Measurements from ENCODE around the gene HSP90AA1. TPM values are rescaled to one million over a fixed set of nuclear protein-coding genes. Genes with fewer than 3 reads are reported as not detected.
"Not testable (repeated sequence)": the region's sequence is repeated elsewhere in the genome, so short reads cannot be mapped to it uniquely, and the experiment has no call there.

Gene HSP90AA1
- total RNA-seq, 1 experiment from 2014 or later = 90.5 TPM

DNA sequence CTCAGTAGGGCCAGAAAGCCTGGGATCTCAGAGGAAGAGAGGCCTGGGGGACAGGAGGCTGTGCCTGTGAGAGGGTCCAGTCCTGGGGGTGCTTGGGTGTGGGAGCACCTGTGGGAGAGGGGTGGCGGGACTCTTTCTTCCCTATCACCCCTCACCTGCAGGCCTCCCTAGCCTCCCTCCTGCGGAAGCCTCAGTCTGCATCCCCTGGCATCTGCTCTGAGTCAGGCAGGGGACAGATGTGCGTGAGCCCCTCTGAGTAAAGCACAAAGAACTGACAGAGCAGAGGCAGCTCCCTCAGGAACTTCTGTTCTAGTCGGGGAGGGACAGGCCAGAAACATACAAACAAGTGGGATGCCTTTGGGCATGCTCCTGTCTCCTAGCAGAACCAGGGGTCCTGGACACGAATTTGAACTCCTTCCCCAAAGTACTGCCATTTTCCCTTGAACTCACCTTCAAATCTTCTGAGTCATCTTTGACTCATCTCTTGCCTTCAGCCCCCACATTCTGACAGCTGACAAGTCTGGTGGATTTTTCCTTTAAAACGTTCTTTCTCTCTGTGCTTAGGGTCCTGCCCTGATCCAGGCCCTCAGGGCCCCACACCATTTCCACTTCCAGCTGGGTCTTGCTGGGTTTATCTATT lies 8.5 kb upstream of the HSP90AA1 start:
- no peak for DNase-seq (ENCODE audit: low spot score)

GRCh38 chr14:102094101-102094500 lies 7.3 kb upstream of the HSP90AA1 start:
- no peak for DNase-seq (ENCODE audit: low spot score)

DNA sequence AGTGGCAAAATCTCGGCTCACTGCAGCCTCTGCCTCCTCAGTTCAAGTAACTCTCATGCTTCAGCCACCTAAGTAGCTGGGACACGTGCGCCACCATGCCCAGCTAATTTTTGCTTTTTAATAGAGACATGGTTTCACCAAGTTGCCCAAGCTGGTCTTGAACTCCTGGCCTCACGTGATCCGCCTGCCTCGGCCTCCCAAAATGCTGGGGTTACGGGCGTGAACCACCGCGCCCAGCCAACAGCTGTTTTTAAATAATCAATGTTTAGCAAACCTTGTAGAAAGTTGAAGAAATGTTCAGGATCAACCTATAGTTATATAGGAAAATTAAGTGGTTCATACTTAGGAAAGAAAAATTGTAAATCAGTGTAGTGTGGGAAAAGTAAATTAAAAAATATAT lies 6.0 kb upstream of the HSP90AA1 start:
- no peak for DNase-seq (ENCODE audit: low spot score)

DNA sequence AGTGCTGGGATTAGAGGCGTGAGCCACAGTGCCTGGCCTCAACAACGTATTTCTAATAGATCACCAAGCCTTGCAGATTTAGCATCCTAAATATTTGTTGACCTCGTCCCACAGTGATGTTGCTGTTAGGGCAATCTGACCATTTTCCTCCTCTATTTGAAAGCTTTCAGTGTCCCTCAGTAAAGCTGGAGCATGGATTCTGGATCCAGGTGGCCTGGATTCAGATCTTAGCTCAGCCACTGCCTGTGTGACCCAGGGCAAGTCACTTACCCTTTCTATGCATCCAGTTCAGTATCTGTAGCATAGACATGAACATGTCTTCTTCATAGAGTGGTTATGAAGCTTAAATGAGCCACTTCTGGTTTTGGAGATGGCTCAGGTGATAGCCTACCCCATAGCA lies 3.9 kb upstream of the HSP90AA1 start:
- DNase-seq (ENCODE audit: low spot score) = no peak

DNA sequence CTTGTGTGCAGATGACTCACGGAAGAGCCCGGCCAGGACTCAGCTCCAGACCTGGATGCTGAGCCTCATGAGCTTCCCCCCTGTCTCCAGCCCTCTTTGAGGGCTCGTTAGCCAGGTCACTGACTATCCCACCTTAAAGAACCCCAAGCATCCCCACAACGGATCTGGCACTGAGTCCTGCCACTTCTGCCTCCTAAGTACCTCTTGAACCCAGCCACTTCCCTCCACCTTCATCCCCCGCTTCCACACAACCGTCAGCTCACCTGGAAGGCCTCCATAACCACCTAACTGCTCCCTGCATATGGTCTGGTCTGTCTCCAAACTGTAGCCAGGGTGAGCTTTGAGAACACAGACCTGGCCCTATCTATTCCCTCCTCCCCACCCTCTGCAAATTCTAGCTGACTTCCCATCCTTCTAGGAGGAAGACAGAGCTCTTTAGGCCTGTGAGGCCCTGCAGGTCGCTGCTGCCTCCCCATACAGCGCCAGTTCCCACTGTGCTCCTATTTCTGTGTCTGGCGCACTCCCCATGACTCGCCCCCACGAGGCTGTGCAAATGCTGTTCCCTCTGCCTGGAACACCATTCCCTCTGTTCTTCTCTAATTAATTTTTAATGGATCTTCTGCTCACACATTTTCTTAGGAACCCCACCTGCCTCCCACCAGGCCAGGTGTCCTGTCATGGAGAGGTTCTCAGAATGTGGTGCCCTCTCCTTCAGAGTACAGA lies 2.9 kb upstream of the HSP90AA1 start:
- no peak for DNase-seq (ENCODE audit: low spot score)

- DNase-seq (ENCODE audit: low spot score) = peak; percentile 45
These were observed 1.4 kb upstream of the HSP90AA1 start for GRCh38 chr14:102088012-102088792.

DNA sequence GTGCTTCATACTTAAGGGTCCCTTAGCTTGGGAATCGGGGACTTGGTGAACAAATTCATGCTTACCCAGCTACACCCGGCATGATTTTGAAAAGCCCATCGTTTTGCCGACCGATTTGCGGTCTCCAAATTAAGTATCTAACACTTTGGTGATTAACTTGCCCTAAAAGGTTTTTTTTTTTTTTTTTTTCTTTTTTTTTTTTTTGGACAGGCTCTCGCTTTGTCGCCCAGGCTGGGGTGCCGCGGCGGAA lies 843 bp upstream of the HSP90AA1 start:
- no peak for DNase-seq (ENCODE audit: low spot score)

DNA sequence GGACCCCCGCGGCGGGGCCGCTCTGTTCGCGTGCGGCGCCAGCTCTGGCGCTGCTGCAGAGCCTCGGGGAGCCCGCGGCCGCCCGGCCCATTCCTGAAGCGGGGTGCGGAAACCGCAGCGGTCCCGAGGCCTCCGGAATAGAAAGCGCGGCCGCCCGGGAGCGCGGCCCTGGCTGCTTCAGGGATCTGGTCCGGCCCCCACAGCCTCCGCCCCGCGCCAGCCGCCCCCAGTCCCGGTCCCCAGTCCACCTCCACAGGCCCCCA lies 204 bp downstream of the HSP90AA1 start:
- no peak for DNase-seq (ENCODE audit: low spot score)

- DNase-seq (ENCODE audit: low spot score) = peak; percentile 33
These were observed 716 bp downstream of the HSP90AA1 start for GRCh38 chr14:102085948-102086708.

GRCh38 chr14:102085488-102085887 lies 1.4 kb downstream of the HSP90AA1 start:
- DNase-seq (ENCODE audit: low spot score) = no peak

- no peak for DNase-seq (ENCODE audit: low spot score)
These were observed 1.9 kb downstream of the HSP90AA1 start for GRCh38 chr14:102084931-102085330.

- DNase-seq (ENCODE audit: low spot score) = not testable (repeated sequence)
These were observed 2.3 kb downstream of the HSP90AA1 start for GRCh38 chr14:102084522-102084921.

DNA sequence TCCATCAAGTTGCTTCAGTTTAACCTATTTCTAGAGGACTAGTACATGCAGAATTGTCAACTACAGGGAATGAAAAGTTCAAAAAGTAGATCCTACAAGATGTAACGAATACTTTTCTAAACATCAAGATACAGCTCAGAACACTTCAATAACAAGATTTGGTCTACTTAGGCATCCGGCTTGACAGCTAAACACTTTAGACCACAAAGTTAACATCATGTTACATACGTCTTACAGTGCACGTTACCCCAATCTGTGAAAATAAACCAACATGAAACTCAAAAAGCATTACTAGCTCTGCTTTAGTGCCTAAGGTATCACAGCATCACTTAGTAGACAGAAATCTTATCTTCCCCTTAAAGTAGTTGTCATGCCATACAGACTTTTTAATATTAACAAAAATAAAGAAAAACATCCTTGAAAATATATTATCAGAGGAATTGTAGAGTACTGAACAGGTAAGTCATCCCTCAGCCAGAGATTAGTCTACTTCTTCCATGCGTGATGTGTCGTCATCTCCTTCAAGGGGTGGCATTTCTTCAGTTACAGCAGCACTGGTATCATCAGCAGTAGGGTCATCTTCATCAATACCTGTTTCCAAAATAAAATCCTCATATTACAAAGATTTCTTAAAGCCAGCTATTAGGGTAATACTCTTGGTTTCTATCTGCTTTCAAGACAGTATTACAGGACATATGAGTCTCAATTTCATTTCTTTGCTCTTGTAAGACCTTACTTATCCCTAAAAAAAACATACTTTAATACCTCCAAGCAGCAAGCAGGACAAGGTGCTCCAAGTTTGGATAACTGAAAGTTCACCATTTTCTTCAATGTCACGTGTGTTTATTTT lies 5.4 kb downstream of the HSP90AA1 start:
- no peak for DNase-seq (ENCODE audit: low spot score)

- no peak for DNase-seq (ENCODE audit: low spot score)
These were observed 6.4 kb downstream of the HSP90AA1 start for GRCh38 chr14:102080183-102081080.

- DNase-seq (ENCODE audit: low spot score) = no peak
These were observed 7.2 kb downstream of the HSP90AA1 start for GRCh38 chr14:102079700-102079979.

- no peak for DNase-seq (ENCODE audit: low spot score)
These were observed 7.8 kb downstream of the HSP90AA1 start for GRCh38 chr14:102078831-102079699.

DNA sequence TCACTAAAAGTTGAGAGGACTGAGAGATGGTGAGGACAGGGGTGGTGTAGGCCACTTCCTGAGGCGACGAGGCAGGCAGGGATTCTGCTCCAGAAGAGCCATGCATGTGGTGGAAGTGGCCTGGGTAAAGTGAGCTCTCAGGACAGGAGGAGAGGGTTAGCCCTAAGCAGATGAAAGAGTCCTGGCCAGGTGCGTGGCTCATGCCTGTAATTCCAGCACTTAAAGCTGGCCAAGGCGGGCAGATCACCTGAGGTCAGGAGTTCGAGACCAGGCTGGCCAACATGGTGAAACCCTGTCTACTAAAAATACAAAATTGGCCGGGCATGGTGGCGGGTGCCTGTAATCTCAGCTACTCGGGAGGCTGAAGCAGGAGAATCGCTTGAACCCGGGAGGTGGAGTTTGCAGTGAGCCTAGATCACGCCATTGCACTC lies 8.5 kb downstream of the HSP90AA1 start:
- DNase-seq (ENCODE audit: low spot score) = not testable (repeated sequence)

DNA sequence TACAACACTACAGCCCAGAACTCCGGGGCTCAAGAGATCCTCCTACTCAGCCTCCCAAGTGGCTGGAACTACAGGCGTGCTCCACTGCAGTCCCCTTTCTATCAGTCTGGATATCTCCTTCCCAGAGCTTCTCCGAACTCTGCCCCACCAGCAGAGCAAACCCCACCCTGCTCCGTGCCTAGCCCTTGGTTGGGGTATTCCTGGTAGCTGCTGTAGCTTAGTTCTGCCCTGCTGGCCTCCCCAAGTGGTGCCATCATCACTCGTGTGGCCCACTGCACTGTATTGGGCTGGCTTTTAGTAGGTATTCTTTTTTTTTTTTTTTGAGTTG lies 9.5 kb downstream of the HSP90AA1 start:
- no peak for DNase-seq (ENCODE audit: low spot score)

GRCh38 chr14:102075155-102075554 lies 11.7 kb downstream of the HSP90AA1 start:
- no peak for DNase-seq (ENCODE audit: low spot score)
